ENCODE data around the gene URGCP. TPM values are rescaled to one million over a fixed set of nuclear protein-coding genes. Genes with fewer than 3 reads are reported as not detected.

The URGCP gene
- total and polyA plus RNA-seq, 2 of the 4 experiments (the other 2 are of a cell fraction) = 22.0 to 25.5 TPM

GRCh38 chr7:43877968-43878864 is 28.2 kb downstream of the URGCP start:
- dilution Hi-C loops (cut with HindIII; ENCODE audit: low sequenced_read_pairs, unreplicated experiment) = no loop called here
- Histone ChIP-seq H2AK5ac (ENCODE audit: low read depth, low read length) (peak overlapping the region; percentile 25), H3K4me3 (ENCODE audit: insufficient read depth, low read depth, low read length) (no peak overlapping the region), H2BK20ac (ENCODE audit: low read depth, low read length) (peak overlapping the region; percentile 42; the same call in 1 of the 2 replicates), H3K79me1 (ENCODE audit: low read depth in 1 of 2, low read length in 2 of 2) (peaks cover 17 to 71% of the 10 kb centered on the region in 2 experiments), H3K27ac (ENCODE audit: insufficient read depth, low read length) (no peak overlapping the region), H3K9me1 (ENCODE audit: insufficient read depth, low read length) (peaks cover 23% of the 10 kb centered on the region), H3K9ac (ENCODE audit: low read depth, low read length) (no peak overlapping the region), H3K23ac (ENCODE audit: low read depth, low read length) (no peak overlapping the region), H4K91ac (ENCODE audit: insufficient read depth, low read depth, low read length) (no peak overlapping the region; the same call in 1 of the 2 replicates), H3K9me3 (ENCODE audit: control insufficient read depth, insufficient read depth, low read length) (no peaks in the 10 kb centered on the region), H3K14ac (replicated peaks; ENCODE audit: low read depth, low read length) (0 out of 2 replicates have a peak overlapping the region, but pooled peaks have one; percentile 76), H2BK15ac (ENCODE audit: low read depth, low read length) (no peak overlapping the region), H4K8ac (ENCODE audit: low read depth in 2 of 2, low read length in 2 of 2) (peak overlapping the region in 1 of 2 experiments; percentile 46; a peak in 1 of 4 replicates), H4K5ac (ENCODE audit: low read depth, low read length) (no peak overlapping the region), H2AFZ (replicated peaks; ENCODE audit: low read length, poor library complexity) (no peak overlapping the region), H2BK120ac (ENCODE audit: low read depth, low read length) (peak overlapping the region; percentile 54), H2AK9ac (replicated peaks; ENCODE audit: low read depth, low read length, poor library complexity) (peak overlapping the region; percentile 58), H3K27me3 (ENCODE audit: control insufficient read depth, insufficient read depth, low read length) (no peaks in the 10 kb centered on the region), H3K36me3 (ENCODE audit: control insufficient read depth, insufficient read depth, low read length) (peaks cover 43% of the 10 kb centered on the region), H3K4me2 (ENCODE audit: low read depth, low read length) (no peak overlapping the region), H3K4ac (ENCODE audit: low read depth, low read length) (peak overlapping the region; percentile 81), H3K18ac (ENCODE audit: low read depth, low read length) (no peak overlapping the region), H2BK5ac (ENCODE audit: low read depth, low read length, poor library complexity, severe bottlenecking) (peak overlapping the region; percentile 74), H3K56ac (ENCODE audit: extremely low read depth, insufficient read depth, low read length) (no peak overlapping the region), H3K4me1 (ENCODE audit: control insufficient read depth, insufficient read depth, low read length) (peaks cover 14% of the 10 kb centered on the region), H4K20me1 (ENCODE audit: insufficient read depth, low read length) (no peaks in the 10 kb centered on the region; the same call in 1 of the 2 replicates)
- POLR2A ChIA-PET (ENCODE audit: unreplicated experiment) = no interaction called here
- ATAC-seq (ENCODE audit: low read depth) = no peak
- CTCF ChIA-PET = no interaction called here
- WGBS, 2 experiments (ENCODE audit: extremely low coverage in 2 of 2, insufficient read length in 1 of 2) = 92% methylated on average over 26 of the region's 38 CpGs; no CpG with 5 or more reads in 1 of the 2 experiments
- in situ Hi-C loops (cut with MboI; ENCODE audit: low sequenced_read_pairs) = no loop called here
- no peak for TF ChIP-seq MXI1 (IDR thresholded peaks at IDR 0.05; ENCODE audit: borderline replicate concordance, low read depth, low read length)
- TF ChIP-seq FOS (IDR thresholded peaks at IDR 0.05; ENCODE audit: low read depth, low read length) = no peak
- no peak for TF ChIP-seq BHLHE40 (IDR thresholded peaks at IDR 0.05; ENCODE audit: low read depth, low read length)
- TF ChIP-seq CTCF (conservative IDR thresholded peaks at IDR 0.05; ENCODE audit: low read depth, low read length) = no peak
- no peak for TF ChIP-seq SMC3 (IDR thresholded peaks at IDR 0.05; ENCODE audit: low read depth, low read length)
- TF ChIP-seq NFE2L2 (IDR thresholded peaks at IDR 0.05; ENCODE audit: low read depth, low read length) = no peak
- TF ChIP-seq POLR2A (IDR thresholded peaks at IDR 0.05; ENCODE audit: low read depth, low read length) = no peak
- TF ChIP-seq MAZ (IDR thresholded peaks at IDR 0.05; ENCODE audit: borderline replicate concordance, low read depth, low read length) = no peak
- no peak for TF ChIP-seq USF2 (IDR thresholded peaks at IDR 0.05; ENCODE audit: low read depth, low read length)
- TF ChIP-seq CHD1 (IDR thresholded peaks at IDR 0.05; ENCODE audit: low read depth, low read length) = no peak
- TF ChIP-seq RAD21 (IDR thresholded peaks at IDR 0.05; ENCODE audit: low read length) = no peak
- TF ChIP-seq RCOR1 (IDR thresholded peaks at IDR 0.05; ENCODE audit: insufficient replicate concordance, low read length) = no peak
- TF ChIP-seq ELK1 (IDR thresholded peaks at IDR 0.05; ENCODE audit: borderline replicate concordance, low read depth, low read length) = no peak
- intact Hi-C loops (cut with micrococcal nuclease) = no loop called here
- TSS peak; percentile 43 for BruUV-seq (replicated peaks)
- DNase-seq = no peak
